ENCODE data around the gene ZFP36. TPM values are rescaled to one million over a fixed set of nuclear protein-coding genes. Genes with fewer than 3 reads are reported as not detected.

The ZFP36 gene
- total RNA-seq, 1 donor from 2014 or later, result 208 TPM

GRCh38 chr19:39410831-39411080, 4.1 kb downstream of the ZFP36 start:
- no peak for TF ChIP-seq CTCF (IDR thresholded peaks at IDR 0.05)
- intact Hi-C loops (cut with DNase I), result no loop called here
- peak overlapping the region; percentile 100 for H3K27ac ChIP-seq

DNA sequence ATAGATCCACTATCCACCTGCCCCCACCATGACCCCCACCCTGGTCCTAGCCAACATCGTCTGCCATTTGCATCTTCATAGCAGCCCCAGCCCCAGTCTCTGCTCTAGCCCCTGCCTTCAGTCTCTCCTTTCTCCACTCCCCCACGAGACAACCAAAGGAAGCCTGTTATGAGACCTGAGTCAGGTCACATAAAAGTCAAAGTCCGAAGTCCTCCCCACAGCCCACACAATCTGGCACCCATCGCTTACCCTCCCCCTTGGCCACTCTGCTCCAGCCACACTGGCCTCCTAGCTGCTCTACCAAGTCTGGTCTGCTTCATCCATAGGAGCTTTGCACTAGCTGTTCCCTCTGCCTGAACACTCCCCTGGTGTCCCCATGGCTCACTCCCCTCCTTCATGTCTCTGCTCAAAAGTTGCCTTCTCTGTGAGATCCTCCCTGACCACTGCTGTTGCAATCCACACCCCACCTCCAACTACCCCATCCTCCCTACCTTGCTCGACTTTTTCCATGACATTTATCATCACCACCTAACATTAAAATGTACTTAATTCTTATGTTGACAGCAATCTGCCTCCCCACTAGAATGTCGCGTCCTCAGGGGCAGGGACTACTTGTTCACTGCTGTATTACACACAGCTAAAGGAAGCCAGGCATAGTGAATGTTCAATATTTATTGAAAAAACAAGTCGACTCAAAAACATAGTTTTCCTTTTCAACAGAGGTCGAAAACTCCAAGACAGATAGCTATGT, 4.6 kb downstream of the ZFP36 start:
- Histone ChIP-seq H3K9me3 (no peaks in the 10 kb centered on the region), H3K27me3 (ENCODE audit: low read depth) (no peaks in the 10 kb centered on the region), H3K36me3 (peaks cover 16% of the 10 kb centered on the region), H3K4me3 (peak overlapping the region; percentile 97), H3K4me1 (peaks cover 31% of the 10 kb centered on the region), H3K27ac (peak overlapping the region; percentile 100)
- ATAC-seq (peak in 1 of 2 donors; percentile 1), DNase-seq (no peak)
- no peak for TF ChIP-seq CTCF (IDR thresholded peaks at IDR 0.05)
- intact Hi-C loops (cut with DNase I), result no loop called here

More at GRCh38 chr19:39410831-39411080, 4.1 kb downstream of the ZFP36 start:
- ATAC-seq (no peak), DNase-seq (no peak)
- Histone ChIP-seq H3K4me3 (peak overlapping the region; percentile 97), H3K27me3 (ENCODE audit: low read depth) (no peaks in the 10 kb centered on the region), H3K9me3 (no peaks in the 10 kb centered on the region), H3K4me1 (peaks cover 34% of the 10 kb centered on the region), H3K36me3 (peaks cover 16% of the 10 kb centered on the region)

DNA sequence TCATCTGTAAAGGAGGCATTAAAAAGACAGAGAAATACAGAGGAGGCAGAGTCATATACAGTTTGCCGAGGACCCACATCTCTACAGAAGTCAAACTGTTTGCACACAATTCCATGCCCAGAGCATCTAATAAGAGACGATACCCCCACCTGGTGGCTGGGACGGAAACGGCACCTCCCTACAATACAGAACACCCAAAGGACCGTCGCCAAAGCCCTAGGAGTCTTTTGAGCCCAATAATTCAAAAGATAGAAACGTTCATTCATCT, 5.1 kb downstream of the ZFP36 start:
- intact Hi-C loops (cut with DNase I), result no loop called here
- Histone ChIP-seq H3K27me3 (ENCODE audit: low read depth) (no peaks in the 10 kb centered on the region), H3K4me1 (peaks cover 31% of the 10 kb centered on the region), H3K36me3 (peaks cover 16% of the 10 kb centered on the region), H3K27ac (peak overlapping the region; percentile 100), H3K9me3 (no peaks in the 10 kb centered on the region), H3K4me3 (peak overlapping the region; percentile 97)
- TF ChIP-seq CTCF (IDR thresholded peaks at IDR 0.05), result peak; percentile 94
- peak; percentile 25 to 40 for ATAC-seq
- DNase-seq, result peak; percentile 94

GRCh38 chr19:39412100-39412866, 5.6 kb downstream of the ZFP36 start, which contains the start of gene PLEKHG2:
Gene PLEKHG2, plus strand, starts transcription at chr19:39412669. Its CDS starts 1,418 bp downstream, at chr19:39414087.
- TF ChIP-seq CTCF (IDR thresholded peaks at IDR 0.05), result peak; percentile 83
- intact Hi-C loops (cut with DNase I), result no loop called here
- DNase-seq (peak; percentile 97), ATAC-seq (peak; percentile 37 to 66)
- H3K27ac ChIP-seq, result peak within 1 kb of the TSS; percentile 100
- no peaks in the 10 kb centered on the region for H3K9me3 ChIP-seq
- peak within 1 kb of the TSS; percentile 97 for H3K4me3 ChIP-seq
- H3K4me1 ChIP-seq, result peaks cover 31% of the 10 kb centered on the region
- H3K27me3 ChIP-seq (ENCODE audit: low read depth), result no peaks in the 10 kb centered on the region
- H3K36me3 ChIP-seq, result peaks cover 16% of the 10 kb centered on the region

- Histone ChIP-seq H3K27ac (peak overlapping the region; percentile 100), H3K4me3 (peak overlapping the region; percentile 97), H3K9me3 (no peaks in the 10 kb centered on the region), H3K27me3 (ENCODE audit: low read depth) (no peaks in the 10 kb centered on the region), H3K36me3 (peaks cover 15% of the 10 kb centered on the region), H3K4me1 (peaks cover 31% of the 10 kb centered on the region)
- no peak for DNase-seq
- no peak for ATAC-seq
- TF ChIP-seq CTCF (IDR thresholded peaks at IDR 0.05), result peak; percentile 4
- intact Hi-C loops (cut with DNase I), result no loop called here
Observed at GRCh38 chr19:39412867-39413271, 6.2 kb downstream of the ZFP36 start.
